ENCODE results near the gene SEMA6B.

DNA sequence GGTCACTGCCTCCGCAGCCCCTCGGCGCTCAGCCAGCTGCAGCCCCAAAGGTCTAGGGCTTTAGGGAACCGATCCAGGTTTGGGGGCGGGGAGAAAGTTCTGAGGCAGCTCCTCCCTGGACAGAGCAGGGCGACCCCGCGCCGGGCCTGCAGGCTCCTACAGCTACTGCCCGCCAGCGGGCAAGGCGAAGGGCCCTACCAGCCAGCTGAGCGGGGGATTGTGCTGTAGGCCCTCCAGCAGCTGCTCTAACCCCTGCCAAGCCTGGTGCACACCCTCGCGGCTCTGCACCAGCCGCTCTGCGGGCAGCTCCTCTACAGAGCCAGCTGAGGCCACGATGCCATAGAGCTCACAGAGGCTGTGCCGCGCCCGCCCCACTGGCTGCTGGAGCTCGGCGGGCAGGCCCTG, 55.2 kb downstream of the SEMA6B start:
- TF ChIP-seq, protein P1, sequence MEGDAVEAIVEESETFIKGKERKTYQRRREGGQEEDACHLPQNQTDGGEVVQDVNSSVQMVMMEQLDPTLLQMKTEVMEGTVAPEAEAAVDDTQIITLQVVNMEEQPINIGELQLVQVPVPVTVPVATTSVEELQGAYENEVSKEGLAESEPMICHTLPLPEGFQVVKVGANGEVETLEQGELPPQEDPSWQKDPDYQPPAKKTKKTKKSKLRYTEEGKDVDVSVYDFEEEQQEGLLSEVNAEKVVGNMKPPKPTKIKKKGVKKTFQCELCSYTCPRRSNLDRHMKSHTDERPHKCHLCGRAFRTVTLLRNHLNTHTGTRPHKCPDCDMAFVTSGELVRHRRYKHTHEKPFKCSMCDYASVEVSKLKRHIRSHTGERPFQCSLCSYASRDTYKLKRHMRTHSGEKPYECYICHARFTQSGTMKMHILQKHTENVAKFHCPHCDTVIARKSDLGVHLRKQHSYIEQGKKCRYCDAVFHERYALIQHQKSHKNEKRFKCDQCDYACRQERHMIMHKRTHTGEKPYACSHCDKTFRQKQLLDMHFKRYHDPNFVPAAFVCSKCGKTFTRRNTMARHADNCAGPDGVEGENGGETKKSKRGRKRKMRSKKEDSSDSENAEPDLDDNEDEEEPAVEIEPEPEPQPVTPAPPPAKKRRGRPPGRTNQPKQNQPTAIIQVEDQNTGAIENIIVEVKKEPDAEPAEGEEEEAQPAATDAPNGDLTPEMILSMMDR (IDR thresholded peaks at IDR 0.05; ENCODE audit: poor library complexity, severe bottlenecking): no peak
- TF ChIP-seq TAF1 (IDR thresholded peaks at IDR 0.05; ENCODE audit: low read depth): no peak
- no peak for TF ChIP-seq MXI1 (conservative IDR thresholded peaks at IDR 0.05; ENCODE audit: poor library complexity, severe bottlenecking)
- TF ChIP-seq EP300 (conservative IDR thresholded peaks at IDR 0.05; ENCODE audit: poor library complexity, severe bottlenecking): no peak
- TF ChIP-seq, protein P2, sequence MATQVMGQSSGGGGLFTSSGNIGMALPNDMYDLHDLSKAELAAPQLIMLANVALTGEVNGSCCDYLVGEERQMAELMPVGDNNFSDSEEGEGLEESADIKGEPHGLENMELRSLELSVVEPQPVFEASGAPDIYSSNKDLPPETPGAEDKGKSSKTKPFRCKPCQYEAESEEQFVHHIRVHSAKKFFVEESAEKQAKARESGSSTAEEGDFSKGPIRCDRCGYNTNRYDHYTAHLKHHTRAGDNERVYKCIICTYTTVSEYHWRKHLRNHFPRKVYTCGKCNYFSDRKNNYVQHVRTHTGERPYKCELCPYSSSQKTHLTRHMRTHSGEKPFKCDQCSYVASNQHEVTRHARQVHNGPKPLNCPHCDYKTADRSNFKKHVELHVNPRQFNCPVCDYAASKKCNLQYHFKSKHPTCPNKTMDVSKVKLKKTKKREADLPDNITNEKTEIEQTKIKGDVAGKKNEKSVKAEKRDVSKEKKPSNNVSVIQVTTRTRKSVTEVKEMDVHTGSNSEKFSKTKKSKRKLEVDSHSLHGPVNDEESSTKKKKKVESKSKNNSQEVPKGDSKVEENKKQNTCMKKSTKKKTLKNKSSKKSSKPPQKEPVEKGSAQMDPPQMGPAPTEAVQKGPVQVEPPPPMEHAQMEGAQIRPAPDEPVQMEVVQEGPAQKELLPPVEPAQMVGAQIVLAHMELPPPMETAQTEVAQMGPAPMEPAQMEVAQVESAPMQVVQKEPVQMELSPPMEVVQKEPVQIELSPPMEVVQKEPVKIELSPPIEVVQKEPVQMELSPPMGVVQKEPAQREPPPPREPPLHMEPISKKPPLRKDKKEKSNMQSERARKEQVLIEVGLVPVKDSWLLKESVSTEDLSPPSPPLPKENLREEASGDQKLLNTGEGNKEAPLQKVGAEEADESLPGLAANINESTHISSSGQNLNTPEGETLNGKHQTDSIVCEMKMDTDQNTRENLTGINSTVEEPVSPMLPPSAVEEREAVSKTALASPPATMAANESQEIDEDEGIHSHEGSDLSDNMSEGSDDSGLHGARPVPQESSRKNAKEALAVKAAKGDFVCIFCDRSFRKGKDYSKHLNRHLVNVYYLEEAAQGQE (IDR thresholded peaks at IDR 0.05; ENCODE audit: borderline replicate concordance): no peak

Measured in neural cell (in vitro differentiated cells).